HepG2 (cell line): ENCODE measurements around the gene TTLL11. TPM values are rescaled to one million over a fixed set of nuclear protein-coding genes. Genes with fewer than 3 reads are reported as not detected.

Experiments
- ATF7-NPFF ChIP-seq: sonication (generic); formaldehyde crosslinking; IDR thresholded peaks from 2 replicates; pipeline ENCODE4 v1.8.1; 2023; ENCODE audit warnings: mild to moderate bottlenecking, low read depth, missing genetic modification reagents, moderate library complexity
- SATB2 ChIP-seq: sonication (generic); formaldehyde crosslinking; IDR thresholded peaks from 2 replicates; pipeline ENCODE4 v1.5.0; 2020; ENCODE audit warnings: missing genetic modification reagents
- ZNF235 ChIP-seq: sonication (generic); formaldehyde crosslinking; IDR thresholded peaks from 2 replicates; pipeline ENCODE4 v1.8.1; 2023; ENCODE audit warnings: mild to moderate bottlenecking, missing genetic modification reagents, borderline replicate concordance
- ZNF263 ChIP-seq: sonication (generic); formaldehyde crosslinking; IDR thresholded peaks from 2 replicates; pipeline ENCODE4 v1.4.0; 2020; ENCODE audit warnings: missing genetic modification reagents
- ZNF780A ChIP-seq: sonication (generic); formaldehyde crosslinking; IDR thresholded peaks from 2 replicates; pipeline ENCODE4 v1.8.0; 2022; ENCODE audit warnings: mild to moderate bottlenecking, missing genetic modification reagents, moderate library complexity
- polyA plus RNA-seq, 8 experiments: library from polyadenylated mRNA; depleted of rRNA in 3 of 8; stranded (reverse) in 7 of 8; unstranded in 1 of 8; fragments of >200 nt; fragmentation: Illumina TruSeq in 4 of 8; extraction: Trizol in 4 of 8; gene quantifications; 2 replicates each; pipeline versions ENCODE4 v1.2.1 to v1.2.3, GENCODE V29; 2011 to 2016; ENCODE audit warnings: low read depth in 4 of 8, missing spikeins in 1 of 8, mixed read lengths in 1 of 8; ENCODE audit not compliant: insufficient read depth in 1 of 8
- total RNA-seq, 5 experiments: library from RNA; depleted of rRNA; stranded (reverse); fragments of >200 nt; fragmentation: Illumina TruSeq; extraction: Trizol; gene quantifications; 2 replicates each; pipeline ENCODE4 v1.2.3, GENCODE V29; 2016; ENCODE audit warnings: low read depth in 1 of 5
- TF ChIP-seq, protein P1 (sequence below), 2 experiments: sonication (generic) in 1 of 2; formaldehyde crosslinking in 1 of 2; IDR thresholded peaks; 2 replicates each; pipeline versions ENCODE4 v1.6.1 to v1.9.0; 2014 to 2022; ENCODE audit warnings: antibody characterized with exemption in 1 of 2, borderline replicate concordance in 1 of 2, inconsistent platforms in 1 of 2, low read depth in 1 of 2, missing genetic modification reagents in 1 of 2
- TF ChIP-seq, protein P2 (sequence below): sonication (generic); formaldehyde crosslinking; conservative IDR thresholded peaks from 2 replicates; pipeline ENCODE4 v1.8.1; 2023; ENCODE audit warnings: missing genetic modification reagents
- TF ChIP-seq, protein P3 (sequence below): sonication (generic); formaldehyde crosslinking; IDR thresholded peaks from 2 replicates; pipeline ENCODE4 v1.5.0; 2020; ENCODE audit warnings: missing genetic modification reagents, mild to moderate bottlenecking, borderline replicate concordance

Gene TTLL11
- total and polyA plus RNA-seq, 2 of the 13 experiments (the other 11 are each of a cell fraction or from before 2014, with no cell fraction given): 4.5 to 5.2 TPM

DNA sequence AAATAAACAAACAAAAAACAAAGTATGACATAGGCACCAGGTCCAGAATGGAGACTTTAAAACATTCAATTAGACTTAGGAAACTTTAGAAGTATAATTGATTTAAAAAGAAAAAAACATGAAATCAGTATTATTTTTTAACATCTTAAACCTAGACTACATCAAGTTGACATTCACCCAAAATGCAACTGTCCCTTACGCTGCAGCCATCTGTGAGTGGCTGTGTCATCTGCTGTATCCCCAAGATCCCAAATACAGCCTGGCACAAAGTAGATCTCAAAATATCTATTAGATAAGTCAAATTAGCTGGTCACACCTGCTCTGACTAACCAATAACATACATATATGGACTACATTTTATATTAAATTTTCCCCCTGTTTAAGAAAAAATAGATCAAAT, 7.8 kb downstream of the TTLL11 start (continued):
- TF ChIP-seq, protein P1, sequence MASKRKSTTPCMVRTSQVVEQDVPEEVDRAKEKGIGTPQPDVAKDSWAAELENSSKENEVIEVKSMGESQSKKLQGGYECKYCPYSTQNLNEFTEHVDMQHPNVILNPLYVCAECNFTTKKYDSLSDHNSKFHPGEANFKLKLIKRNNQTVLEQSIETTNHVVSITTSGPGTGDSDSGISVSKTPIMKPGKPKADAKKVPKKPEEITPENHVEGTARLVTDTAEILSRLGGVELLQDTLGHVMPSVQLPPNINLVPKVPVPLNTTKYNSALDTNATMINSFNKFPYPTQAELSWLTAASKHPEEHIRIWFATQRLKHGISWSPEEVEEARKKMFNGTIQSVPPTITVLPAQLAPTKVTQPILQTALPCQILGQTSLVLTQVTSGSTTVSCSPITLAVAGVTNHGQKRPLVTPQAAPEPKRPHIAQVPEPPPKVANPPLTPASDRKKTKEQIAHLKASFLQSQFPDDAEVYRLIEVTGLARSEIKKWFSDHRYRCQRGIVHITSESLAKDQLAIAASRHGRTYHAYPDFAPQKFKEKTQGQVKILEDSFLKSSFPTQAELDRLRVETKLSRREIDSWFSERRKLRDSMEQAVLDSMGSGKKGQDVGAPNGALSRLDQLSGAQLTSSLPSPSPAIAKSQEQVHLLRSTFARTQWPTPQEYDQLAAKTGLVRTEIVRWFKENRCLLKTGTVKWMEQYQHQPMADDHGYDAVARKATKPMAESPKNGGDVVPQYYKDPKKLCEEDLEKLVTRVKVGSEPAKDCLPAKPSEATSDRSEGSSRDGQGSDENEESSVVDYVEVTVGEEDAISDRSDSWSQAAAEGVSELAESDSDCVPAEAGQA (IDR thresholded peaks at IDR 0.05; ENCODE audit: low read depth): no peak
- TF ChIP-seq, protein P1 (CRISPR knock-in tag; IDR thresholded peaks at IDR 0.05; ENCODE audit: borderline replicate concordance): no peak
- TF ChIP-seq ZNF780A (CRISPR knock-in tag) (no peak), ZNF235 (CRISPR knock-in tag) (no peak), ATF7-NPFF (no peak), ZNF263 (CRISPR knock-in tag) (no peak), SATB2 (CRISPR knock-in tag) (no peak)
- TF ChIP-seq, protein P2, sequence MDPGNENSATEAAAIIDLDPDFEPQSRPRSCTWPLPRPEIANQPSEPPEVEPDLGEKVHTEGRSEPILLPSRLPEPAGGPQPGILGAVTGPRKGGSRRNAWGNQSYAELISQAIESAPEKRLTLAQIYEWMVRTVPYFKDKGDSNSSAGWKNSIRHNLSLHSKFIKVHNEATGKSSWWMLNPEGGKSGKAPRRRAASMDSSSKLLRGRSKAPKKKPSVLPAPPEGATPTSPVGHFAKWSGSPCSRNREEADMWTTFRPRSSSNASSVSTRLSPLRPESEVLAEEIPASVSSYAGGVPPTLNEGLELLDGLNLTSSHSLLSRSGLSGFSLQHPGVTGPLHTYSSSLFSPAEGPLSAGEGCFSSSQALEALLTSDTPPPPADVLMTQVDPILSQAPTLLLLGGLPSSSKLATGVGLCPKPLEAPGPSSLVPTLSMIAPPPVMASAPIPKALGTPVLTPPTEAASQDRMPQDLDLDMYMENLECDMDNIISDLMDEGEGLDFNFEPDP: no peak
- TF ChIP-seq, protein P3, sequence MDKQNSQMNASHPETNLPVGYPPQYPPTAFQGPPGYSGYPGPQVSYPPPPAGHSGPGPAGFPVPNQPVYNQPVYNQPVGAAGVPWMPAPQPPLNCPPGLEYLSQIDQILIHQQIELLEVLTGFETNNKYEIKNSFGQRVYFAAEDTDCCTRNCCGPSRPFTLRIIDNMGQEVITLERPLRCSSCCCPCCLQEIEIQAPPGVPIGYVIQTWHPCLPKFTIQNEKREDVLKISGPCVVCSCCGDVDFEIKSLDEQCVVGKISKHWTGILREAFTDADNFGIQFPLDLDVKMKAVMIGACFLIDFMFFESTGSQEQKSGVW: no peak
